ENCODE data around the gene CNTN6.

Gene CNTN6

DNA sequence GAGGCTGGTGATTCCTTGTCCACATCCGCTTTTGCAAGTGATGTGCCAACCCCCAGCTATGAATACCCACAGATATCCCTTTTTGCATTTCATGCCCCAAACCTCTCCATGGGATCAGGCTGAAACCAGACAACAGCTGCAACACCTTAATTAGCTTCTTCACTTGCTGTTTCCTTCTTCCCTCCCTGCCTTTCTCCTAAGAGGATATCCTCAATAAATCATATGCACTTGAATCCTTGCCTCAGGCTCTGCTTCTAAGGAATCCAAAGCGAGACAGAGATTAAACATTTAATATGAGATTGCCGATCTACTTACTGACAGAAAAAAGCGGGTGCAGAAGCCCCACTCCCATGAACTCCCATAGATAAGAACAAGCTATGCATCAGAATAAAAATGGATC is 138.1 kb downstream of the CNTN6 start:
- no peaks in the 10 kb centered on the region for H3K4me1 ChIP-seq (ENCODE audit: insufficient read depth, low read length, poor library complexity, severe bottlenecking)
- no peak overlapping the region for H3K4me2 ChIP-seq (ENCODE audit: low read depth, low read length, poor library complexity, severe bottlenecking)

DNA sequence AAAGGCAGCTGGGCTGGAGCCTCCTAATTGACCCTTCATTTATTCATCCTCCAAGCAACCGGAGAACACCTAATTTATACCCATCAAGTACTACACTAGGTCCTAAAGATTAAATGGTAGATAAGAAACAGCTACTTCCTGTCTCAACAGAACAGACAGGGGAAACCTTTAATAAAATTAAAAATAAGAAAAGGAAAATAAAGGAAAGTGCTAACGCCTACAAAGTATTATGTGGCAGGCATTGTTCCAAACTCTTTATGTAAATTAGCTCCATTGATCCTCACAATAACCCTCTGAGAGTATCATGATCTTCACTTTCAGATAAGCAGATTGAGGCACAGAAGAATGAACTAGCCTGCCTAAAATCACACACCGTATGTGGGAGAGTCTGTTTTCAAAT is 139.5 kb downstream of the CNTN6 start:
- H3K9me2 ChIP-seq (replicated peaks; ENCODE audit: low read depth, low read length) = no peaks in the 10 kb centered on the region

More for the DNA sequence above, 138.1 kb downstream of the CNTN6 start:
- Histone ChIP-seq H3K27me3 (ENCODE audit: insufficient read depth, low read length, poor library complexity, severe bottlenecking) (no peaks in the 10 kb centered on the region), H3K36me3 (ENCODE audit: insufficient read depth, low read length) (no peaks in the 10 kb centered on the region), H3K4me3 (ENCODE audit: low read length, poor library complexity, severe bottlenecking) (no peak overlapping the region), H3K9ac (ENCODE audit: low read depth, low read length, poor library complexity, severe bottlenecking) (no peak overlapping the region), H4K20me1 (ENCODE audit: insufficient read depth, low read length, poor library complexity, severe bottlenecking) (no peaks in the 10 kb centered on the region), H3K9me3 (ENCODE audit: insufficient read depth, low read depth, low read length) (peaks cover 6% of the 10 kb centered on the region; the same call in 1 of the 2 replicates), H3F3A (ENCODE audit: low read depth) (no peaks in the 10 kb centered on the region), H2AFZ (ENCODE audit: low read length) (no peak overlapping the region), H3K79me2 (ENCODE audit: insufficient read depth, low read length) (no peaks in the 10 kb centered on the region), H3K9me2 (replicated peaks; ENCODE audit: low read depth, low read length) (no peaks in the 10 kb centered on the region)
- no peak for TF ChIP-seq EZH2phosphoT487 (IDR thresholded peaks at IDR 0.05; ENCODE audit: borderline replicate concordance)
- TF ChIP-seq, protein P1, sequence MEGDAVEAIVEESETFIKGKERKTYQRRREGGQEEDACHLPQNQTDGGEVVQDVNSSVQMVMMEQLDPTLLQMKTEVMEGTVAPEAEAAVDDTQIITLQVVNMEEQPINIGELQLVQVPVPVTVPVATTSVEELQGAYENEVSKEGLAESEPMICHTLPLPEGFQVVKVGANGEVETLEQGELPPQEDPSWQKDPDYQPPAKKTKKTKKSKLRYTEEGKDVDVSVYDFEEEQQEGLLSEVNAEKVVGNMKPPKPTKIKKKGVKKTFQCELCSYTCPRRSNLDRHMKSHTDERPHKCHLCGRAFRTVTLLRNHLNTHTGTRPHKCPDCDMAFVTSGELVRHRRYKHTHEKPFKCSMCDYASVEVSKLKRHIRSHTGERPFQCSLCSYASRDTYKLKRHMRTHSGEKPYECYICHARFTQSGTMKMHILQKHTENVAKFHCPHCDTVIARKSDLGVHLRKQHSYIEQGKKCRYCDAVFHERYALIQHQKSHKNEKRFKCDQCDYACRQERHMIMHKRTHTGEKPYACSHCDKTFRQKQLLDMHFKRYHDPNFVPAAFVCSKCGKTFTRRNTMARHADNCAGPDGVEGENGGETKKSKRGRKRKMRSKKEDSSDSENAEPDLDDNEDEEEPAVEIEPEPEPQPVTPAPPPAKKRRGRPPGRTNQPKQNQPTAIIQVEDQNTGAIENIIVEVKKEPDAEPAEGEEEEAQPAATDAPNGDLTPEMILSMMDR (conservative IDR thresholded peaks at IDR 0.05; ENCODE audit: low read length) = no peak

DNA sequence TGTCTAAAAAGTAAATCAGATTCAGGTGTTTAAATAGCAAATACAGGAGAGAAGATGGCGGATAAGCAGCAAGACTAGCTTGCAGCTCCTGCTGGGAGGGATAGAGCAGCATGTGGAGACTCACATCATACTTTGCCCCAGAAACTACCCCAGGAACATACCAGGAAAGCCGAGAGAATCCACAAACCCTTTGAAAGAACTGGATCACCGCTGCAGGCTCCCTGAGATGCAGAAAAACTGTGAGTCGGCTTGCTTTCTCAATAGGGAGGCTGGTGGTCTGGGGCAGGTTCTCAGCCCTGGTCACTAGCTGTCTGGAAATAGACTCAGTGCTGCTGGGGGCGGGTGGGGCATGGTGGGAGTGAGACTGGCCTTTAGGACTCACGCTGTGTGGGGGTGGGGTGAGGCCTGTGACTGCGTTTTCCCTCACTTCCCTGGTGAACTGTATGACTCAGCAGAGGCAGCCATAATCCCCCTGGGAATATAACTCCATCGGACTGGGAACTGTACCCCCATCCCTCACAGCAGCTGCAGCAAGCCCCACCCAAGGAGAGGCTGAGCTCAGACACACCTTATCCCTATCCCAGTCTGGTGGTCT is 142.8 kb downstream of the CNTN6 start:
- Histone ChIP-seq H3K4me2 (ENCODE audit: low read depth, low read length, poor library complexity, severe bottlenecking) (no peak overlapping the region), H3F3A (ENCODE audit: low read depth) (no peaks in the 10 kb centered on the region)
- TF ChIP-seq EZH2phosphoT487 (IDR thresholded peaks at IDR 0.05; ENCODE audit: borderline replicate concordance) = no peak
- TF ChIP-seq, protein P1 (conservative IDR thresholded peaks at IDR 0.05; ENCODE audit: low read length) = no peak

More for the DNA sequence above, 139.5 kb downstream of the CNTN6 start:
- Histone ChIP-seq H3K4me1 (ENCODE audit: insufficient read depth, low read length, poor library complexity, severe bottlenecking) (no peaks in the 10 kb centered on the region), H3K4me3 (ENCODE audit: low read length, poor library complexity, severe bottlenecking) (no peak overlapping the region), H3K9ac (ENCODE audit: low read depth, low read length, poor library complexity, severe bottlenecking) (no peak overlapping the region), H3F3A (ENCODE audit: low read depth) (no peaks in the 10 kb centered on the region), H3K36me3 (ENCODE audit: insufficient read depth, low read length) (no peaks in the 10 kb centered on the region), H3K4me2 (ENCODE audit: low read depth, low read length, poor library complexity, severe bottlenecking) (no peak overlapping the region), H2AFZ (ENCODE audit: low read length) (no peak overlapping the region), H4K20me1 (ENCODE audit: insufficient read depth, low read length, poor library complexity, severe bottlenecking) (no peaks in the 10 kb centered on the region), H3K27me3 (ENCODE audit: insufficient read depth, low read length, poor library complexity, severe bottlenecking) (no peaks in the 10 kb centered on the region), H3K79me2 (ENCODE audit: insufficient read depth, low read length) (no peaks in the 10 kb centered on the region), H3K9me3 (ENCODE audit: insufficient read depth, low read depth, low read length) (peaks cover 8% of the 10 kb centered on the region; the same call in 1 of the 2 replicates)
- no peak for TF ChIP-seq EZH2phosphoT487 (IDR thresholded peaks at IDR 0.05; ENCODE audit: borderline replicate concordance)
- TF ChIP-seq, protein P1 (conservative IDR thresholded peaks at IDR 0.05; ENCODE audit: low read length) = no peak

More for the DNA sequence above, 142.8 kb downstream of the CNTN6 start:
- Histone ChIP-seq H3K4me1 (ENCODE audit: insufficient read depth, low read length, poor library complexity, severe bottlenecking) (no peaks in the 10 kb centered on the region), H3K9ac (ENCODE audit: low read depth, low read length, poor library complexity, severe bottlenecking) (no peak overlapping the region), H3K36me3 (ENCODE audit: insufficient read depth, low read length) (no peaks in the 10 kb centered on the region), H2AFZ (ENCODE audit: low read length) (no peak overlapping the region), H3K4me3 (ENCODE audit: low read length, poor library complexity, severe bottlenecking) (no peak overlapping the region), H4K20me1 (ENCODE audit: insufficient read depth, low read length, poor library complexity, severe bottlenecking) (no peaks in the 10 kb centered on the region), H3K27me3 (ENCODE audit: insufficient read depth, low read length, poor library complexity, severe bottlenecking) (no peaks in the 10 kb centered on the region), H3K9me2 (replicated peaks; ENCODE audit: low read depth, low read length) (no peaks in the 10 kb centered on the region), H3K9me3 (ENCODE audit: insufficient read depth, low read depth, low read length) (peaks cover 2% of the 10 kb centered on the region; the same call in 1 of the 2 replicates), H3K79me2 (ENCODE audit: insufficient read depth, low read length) (no peaks in the 10 kb centered on the region)
